Astrocyte (in vitro differentiated cells and primary cell): Measurements from ENCODE around the gene CD3E. TPM values are rescaled to one million over a fixed set of nuclear protein-coding genes. Genes with fewer than 3 reads are reported as not detected.

Source experiments
- DNase-seq: peaks from one replicate; pipeline ENCODE4 v3.0.0-alpha.2; 2010; ENCODE audit warnings: low read depth
- FAIRE-seq: peaks from 2 replicates; lab custom pipeline; 2011; peaks lifted over from hg19 to GRCh38; lab: Jason Lieb, UNC
- H2AFZ ChIP-seq: 2 replicates; pipeline ENCODE4 v1.6.0; 2012; ENCODE audit warnings: low read depth, low read length, inconsistent platforms
- H3K27ac ChIP-seq: 2 replicates; pipeline ENCODE4 v1.5.1; 2011; ENCODE audit warnings: low read depth, low read length, inconsistent platforms
- H3K27me3 ChIP-seq: 2 replicates; pipeline ENCODE4 v1.6.0; 2011; ENCODE audit warnings: low read length, inconsistent platforms; ENCODE audit not compliant: insufficient read depth
- H3K36me3 ChIP-seq: 2 replicates; pipeline ENCODE4 v1.5.1; 2011; ENCODE audit warnings: low read length, inconsistent platforms; ENCODE audit not compliant: insufficient read depth
- H3K4me1 ChIP-seq: 2 replicates; pipeline ENCODE4 v1.5.1; 2011; ENCODE audit warnings: low read length, inconsistent platforms; ENCODE audit not compliant: insufficient read depth
- H3K4me2 ChIP-seq: 2 replicates; pipeline ENCODE4 v1.6.0; 2012; ENCODE audit warnings: low read length, inconsistent platforms
- H3K4me3 ChIP-seq: 2 replicates; pipeline ENCODE4 v1.5.1; 2011; ENCODE audit warnings: low read depth, mild to moderate bottlenecking, low read length, inconsistent platforms; ENCODE audit not compliant: insufficient read depth
- H3K79me2 ChIP-seq: 2 replicates; pipeline ENCODE4 v1.6.0; 2012; ENCODE audit warnings: mild to moderate bottlenecking, low read length, inconsistent platforms; ENCODE audit not compliant: insufficient read depth
- H3K9ac ChIP-seq: 2 replicates; pipeline ENCODE4 v1.6.0; 2012; ENCODE audit warnings: mild to moderate bottlenecking, low read length, inconsistent platforms
- H3K9me3 ChIP-seq: 2 replicates; pipeline ENCODE4 v1.5.1; 2012; ENCODE audit warnings: low read depth, mild to moderate bottlenecking, low read length, inconsistent platforms; ENCODE audit not compliant: insufficient read depth
- H4K20me1 ChIP-seq: 2 replicates; pipeline ENCODE4 v1.6.0; 2012; ENCODE audit warnings: low read length, inconsistent platforms; ENCODE audit not compliant: insufficient read depth
- H3K27ac Mint-ChIP-seq: one replicate; pipeline ENCODE4 v1.8.0; 2021; ENCODE audit warnings: mild to moderate bottlenecking, mixed read lengths; ENCODE audit not compliant: unreplicated experiment
- H3K27me3 Mint-ChIP-seq: one replicate; pipeline ENCODE4 v1.8.0; 2021; ENCODE audit warnings: low read depth, mixed read lengths; ENCODE audit not compliant: unreplicated experiment
- H3K36me3 Mint-ChIP-seq: one replicate; pipeline ENCODE4 v1.8.0; 2021; ENCODE audit warnings: low read depth, mixed read lengths; ENCODE audit not compliant: unreplicated experiment
- H3K4me1 Mint-ChIP-seq: one replicate; pipeline ENCODE4 v1.8.0; 2021; ENCODE audit warnings: low read depth, mixed read lengths; ENCODE audit not compliant: unreplicated experiment
- H3K4me3 Mint-ChIP-seq: one replicate; pipeline ENCODE4 v1.8.0; 2021; ENCODE audit warnings: mild to moderate bottlenecking, moderate library complexity, mixed read lengths; ENCODE audit not compliant: unreplicated experiment
- H3K9me3 Mint-ChIP-seq: one replicate; pipeline ENCODE4 v1.8.0; 2021; ENCODE audit warnings: mild to moderate bottlenecking, mixed read lengths; ENCODE audit not compliant: unreplicated experiment
- EZH2 ChIP-seq: IDR thresholded peaks from 2 replicates; pipeline ENCODE4 v1.6.1; 2012; ENCODE audit warnings: mild to moderate bottlenecking, low read length, inconsistent platforms; ENCODE audit not compliant: insufficient read depth
- total RNA-seq: library from RNA; stranded (reverse); gene quantifications from 2 replicates; pipeline ENCODE4 v1.2.1, GENCODE V29; 2021
- TF ChIP-seq, protein P1 (sequence below): IDR thresholded peaks from 2 replicates; pipeline ENCODE4 v1.5.1; 2011; ENCODE audit warnings: low read depth, mild to moderate bottlenecking, inconsistent platforms, low read length, moderate library complexity; ENCODE audit not compliant: insufficient read depth

Gene CD3E
- total RNA-seq, 1 donor from 2014 or later = not detected

- H3K4me2 ChIP-seq = no peak overlapping the region
- H2AFZ ChIP-seq = no peak overlapping the region
- H3K27me3 ChIP-seq = no peaks in the 10 kb centered on the region
- Mint-ChIP-seq H3K36me3 (no peaks in the 10 kb centered on the region), H3K27me3 (peaks cover 30% of the 10 kb centered on the region), H3K9me3 (peaks cover 9% of the 10 kb centered on the region), H3K27ac (no peak overlapping the region), H3K4me3 (no peak overlapping the region), H3K4me1 (no peaks in the 10 kb centered on the region)
- no peaks in the 10 kb centered on the region for H3K36me3 ChIP-seq
- H4K20me1 ChIP-seq = no peaks in the 10 kb centered on the region
- no peak overlapping the region for H3K4me3 ChIP-seq
- H3K27ac ChIP-seq = no peak overlapping the region
- no peak for DNase-seq
- no peaks in the 10 kb centered on the region for H3K4me1 ChIP-seq
- no peaks in the 10 kb centered on the region for H3K79me2 ChIP-seq
- no peak overlapping the region for H3K9ac ChIP-seq
- no peaks in the 10 kb centered on the region for H3K9me3 ChIP-seq
- no peak for FAIRE-seq
- TF ChIP-seq EZH2 = no peak
- TF ChIP-seq, protein P1, sequence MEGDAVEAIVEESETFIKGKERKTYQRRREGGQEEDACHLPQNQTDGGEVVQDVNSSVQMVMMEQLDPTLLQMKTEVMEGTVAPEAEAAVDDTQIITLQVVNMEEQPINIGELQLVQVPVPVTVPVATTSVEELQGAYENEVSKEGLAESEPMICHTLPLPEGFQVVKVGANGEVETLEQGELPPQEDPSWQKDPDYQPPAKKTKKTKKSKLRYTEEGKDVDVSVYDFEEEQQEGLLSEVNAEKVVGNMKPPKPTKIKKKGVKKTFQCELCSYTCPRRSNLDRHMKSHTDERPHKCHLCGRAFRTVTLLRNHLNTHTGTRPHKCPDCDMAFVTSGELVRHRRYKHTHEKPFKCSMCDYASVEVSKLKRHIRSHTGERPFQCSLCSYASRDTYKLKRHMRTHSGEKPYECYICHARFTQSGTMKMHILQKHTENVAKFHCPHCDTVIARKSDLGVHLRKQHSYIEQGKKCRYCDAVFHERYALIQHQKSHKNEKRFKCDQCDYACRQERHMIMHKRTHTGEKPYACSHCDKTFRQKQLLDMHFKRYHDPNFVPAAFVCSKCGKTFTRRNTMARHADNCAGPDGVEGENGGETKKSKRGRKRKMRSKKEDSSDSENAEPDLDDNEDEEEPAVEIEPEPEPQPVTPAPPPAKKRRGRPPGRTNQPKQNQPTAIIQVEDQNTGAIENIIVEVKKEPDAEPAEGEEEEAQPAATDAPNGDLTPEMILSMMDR = no peak
Measured at GRCh38 chr11:118325283-118325682, 20.8 kb downstream of the CD3E start.

DNA sequence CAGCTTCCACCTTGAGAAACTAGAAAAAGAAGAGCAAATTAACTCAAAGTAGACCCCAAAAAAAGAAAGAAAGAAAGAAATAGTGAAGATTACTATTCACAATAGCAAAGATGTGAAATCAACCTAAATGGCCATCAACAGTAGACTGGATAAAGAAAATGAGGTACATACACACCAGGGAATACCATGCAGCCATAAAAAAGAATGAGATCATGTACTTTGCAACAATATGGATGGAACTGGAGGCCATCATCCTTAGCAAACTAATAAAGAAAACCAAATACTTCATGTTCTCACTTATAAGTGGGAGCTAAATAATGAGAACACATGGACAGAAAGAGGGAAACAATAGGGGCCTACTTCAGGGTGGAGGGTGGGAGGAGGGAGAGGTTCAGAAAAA, 24.2 kb downstream of the CD3E start:
- Histone ChIP-seq H3K9ac (no peak overlapping the region), H3K4me2 (no peak overlapping the region), H3K79me2 (no peaks in the 10 kb centered on the region), H3K36me3 (no peaks in the 10 kb centered on the region), H3K9me3 (no peaks in the 10 kb centered on the region), H3K27ac (no peak overlapping the region), H3K4me1 (no peaks in the 10 kb centered on the region), H4K20me1 (no peaks in the 10 kb centered on the region), H2AFZ (no peak overlapping the region), H3K4me3 (no peak overlapping the region), H3K27me3 (no peaks in the 10 kb centered on the region)
- DNase-seq (no peak), FAIRE-seq (no peak)
- TF ChIP-seq EZH2 = no peak
- no peaks in the 10 kb centered on the region for H3K4me1 Mint-ChIP-seq
- H3K27ac Mint-ChIP-seq = no peak overlapping the region
- peaks cover 7% of the 10 kb centered on the region for H3K9me3 Mint-ChIP-seq
- H3K27me3 Mint-ChIP-seq = peaks cover 18% of the 10 kb centered on the region
- H3K4me3 Mint-ChIP-seq = no peak overlapping the region
- no peaks in the 10 kb centered on the region for H3K36me3 Mint-ChIP-seq

DNA sequence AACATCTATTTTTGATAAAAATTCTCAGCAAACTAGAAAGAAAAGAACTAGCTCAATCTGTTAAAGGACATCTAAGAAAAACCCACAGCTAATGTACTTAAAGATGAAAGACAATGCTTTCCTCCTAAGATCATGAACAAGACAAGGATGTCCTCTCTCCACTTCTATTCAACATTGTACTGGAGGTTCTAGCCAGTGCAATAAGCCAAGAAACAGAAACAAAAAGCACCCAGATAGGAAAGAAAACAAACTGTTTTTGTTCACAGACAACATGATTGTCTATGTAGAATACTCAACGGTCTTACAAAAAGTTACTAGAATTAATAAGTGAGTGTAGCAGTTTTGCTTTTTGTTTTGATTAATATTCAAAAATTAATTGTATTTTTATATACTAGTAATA, 30.2 kb downstream of the CD3E start:
- Mint-ChIP-seq H3K27me3 (peaks cover 19% of the 10 kb centered on the region), H3K36me3 (no peaks in the 10 kb centered on the region), H3K4me1 (peaks cover 2% of the 10 kb centered on the region), H3K9me3 (no peaks in the 10 kb centered on the region), H3K4me3 (no peak overlapping the region), H3K27ac (no peak overlapping the region)
- no peaks in the 10 kb centered on the region for H4K20me1 ChIP-seq
- H3K27me3 ChIP-seq = no peaks in the 10 kb centered on the region
- H3K36me3 ChIP-seq = no peaks in the 10 kb centered on the region
- DNase-seq (no peak), FAIRE-seq (no peak)
- no peak overlapping the region for H3K4me2 ChIP-seq
- no peaks in the 10 kb centered on the region for H3K79me2 ChIP-seq
- no peak overlapping the region for H3K9ac ChIP-seq
- H3K9me3 ChIP-seq = no peaks in the 10 kb centered on the region
- no peaks in the 10 kb centered on the region for H3K4me1 ChIP-seq
- H3K4me3 ChIP-seq = no peak overlapping the region
- TF ChIP-seq, protein P1 = no peak
- no peak for TF ChIP-seq EZH2
- H3K27ac ChIP-seq = no peak overlapping the region
- H2AFZ ChIP-seq = no peak overlapping the region
